Fibroblast of lung (primary cell): ENCODE data around the gene JDP2. TPM values are rescaled to one million over a fixed set of nuclear protein-coding genes. Genes with fewer than 3 reads are reported as not detected.
A peak's percentile ranks its signal among the peaks of the same experiment; 100 is the strongest.

Experiments
- DNase-seq, 2 donors: peaks; one replicate each; pipeline versions ENCODE4 v3.0.0 to v3.0.0-alpha.2; 2010; ENCODE audit warnings: low read depth in 2 of 2
- H2AFZ ChIP-seq: 2 replicates; pipeline ENCODE4 v1.5.1; 2012; ENCODE audit warnings: low read length, control low read depth, inconsistent platforms
- H3K27ac ChIP-seq: 2 replicates; pipeline ENCODE4 v1.5.1; 2011; ENCODE audit warnings: low read length, control low read depth; ENCODE audit not compliant: insufficient read depth
- H3K27me3 ChIP-seq: 2 replicates; pipeline ENCODE4 v1.5.1; 2011; ENCODE audit warnings: mild to moderate bottlenecking, low read length; ENCODE audit not compliant: control insufficient read depth, insufficient read depth
- H3K36me3 ChIP-seq: 2 replicates; pipeline ENCODE4 v1.5.1; 2011; ENCODE audit warnings: low read length; ENCODE audit not compliant: control insufficient read depth, insufficient read depth
- H3K4me1 ChIP-seq: 2 replicates; pipeline ENCODE4 v1.5.1; 2011; ENCODE audit warnings: low read length; ENCODE audit not compliant: control insufficient read depth, insufficient read depth; ENCODE audit errors: extremely low read depth
- H3K4me2 ChIP-seq: 2 replicates; pipeline ENCODE4 v1.5.1; 2011; ENCODE audit warnings: low read length, control low read depth; ENCODE audit not compliant: insufficient read depth; ENCODE audit errors: extremely low read depth
- H3K4me3 ChIP-seq, 4 experiments: fragments of 200-600 bp in 1 of 4; sonication (generic) in 1 of 4; replicated peaks in 1 of 4; 2 replicates each; pipeline ENCODE4 v1.5.1; 2011 to 2016; ENCODE audit warnings: low read length in 4 of 4, low read depth in 3 of 4, mild to moderate bottlenecking in 3 of 4, control low read depth in 2 of 4, inconsistent platforms in 1 of 4, mixed read lengths in 1 of 4; ENCODE audit not compliant: insufficient read depth in 1 of 4; ENCODE audit errors: control extremely low read depth in 1 of 4
- H3K79me2 ChIP-seq: 2 replicates; pipeline ENCODE4 v1.5.1; 2012; ENCODE audit warnings: mild to moderate bottlenecking, low read length, inconsistent platforms; ENCODE audit not compliant: control insufficient read depth, insufficient read depth
- H3K9ac ChIP-seq: 2 replicates; pipeline ENCODE4 v1.5.1; 2011; ENCODE audit warnings: mild to moderate bottlenecking, low read length, control low read depth; ENCODE audit not compliant: insufficient read depth
- H3K9me3 ChIP-seq: 2 replicates; pipeline ENCODE4 v1.5.1; 2012; ENCODE audit warnings: low read depth, low read length; ENCODE audit not compliant: control insufficient read depth, insufficient read depth
- H4K20me1 ChIP-seq: 2 replicates; pipeline ENCODE4 v1.5.1; 2011; ENCODE audit warnings: low read length; ENCODE audit not compliant: control insufficient read depth, insufficient read depth; ENCODE audit errors: extremely low read depth
- CTCF ChIP-seq, 2 donors: IDR thresholded peaks in 1 of 2; conservative IDR thresholded peaks in 1 of 2; 1 replicate in 1 of 2; 2 replicates in 1 of 2; pipeline ENCODE4 v1.5.1; 2011 to 2012; ENCODE audit warnings: low read length in 2 of 2, control low read depth in 1 of 2, inconsistent platforms in 1 of 2, low read depth in 1 of 2, mild to moderate bottlenecking in 1 of 2
- EZH2 ChIP-seq: IDR thresholded peaks from 2 replicates; pipeline ENCODE4 v1.5.1; 2012; ENCODE audit warnings: low read length, control low read depth, mild to moderate bottlenecking; ENCODE audit errors: missing control alignments
- polyA plus RNA-seq, 2 donors: library from polyadenylated mRNA; depleted of rRNA in 1 of 2; stranded (reverse) in 1 of 2; unstranded in 1 of 2; fragments of >200 nt; gene quantifications; 2 replicates each; pipeline ENCODE4 v1.2.1, GENCODE V29; 2011 to 2012; ENCODE audit warnings: missing spikeins in 1 of 2
- total RNA-seq: library from RNA; depleted of rRNA; stranded (reverse); fragments of >200 nt; gene quantifications from 2 replicates; pipeline ENCODE4 v1.2.1, GENCODE V29; 2014

The JDP2 gene
- total and polyA plus RNA-seq, 2 donors (not counting 1 experiment from before 2014, with no cell fraction given): 40.8 to 95.3 TPM

- TF ChIP-seq EZH2 (no peak), CTCF (conservative IDR thresholded peaks at IDR 0.05 in 1 of 2, IDR thresholded peaks at IDR 0.05 in 1 of 2; ENCODE audit: low read depth in 1 of 2, low read length in 2 of 2) (no peak)
- peaks cover 4% of the 10 kb centered on the region for H3K27me3 ChIP-seq
- no peak overlapping the region for H2AFZ ChIP-seq
- no peak overlapping the region for H3K9ac ChIP-seq
- no peaks in the 10 kb centered on the region for H3K79me2 ChIP-seq
- H3K4me3 ChIP-seq: no peak overlapping the region
- no peak overlapping the region for H3K27ac ChIP-seq
- H3K4me2 ChIP-seq: no peak overlapping the region
- H4K20me1 ChIP-seq: no peaks in the 10 kb centered on the region
- H3K36me3 ChIP-seq: no peaks in the 10 kb centered on the region
- no peaks in the 10 kb centered on the region for H3K4me1 ChIP-seq
- DNase-seq: peak; percentile 6 to 33
- H3K9me3 ChIP-seq: no peaks in the 10 kb centered on the region
Measured at GRCh38 chr14:75389679-75390078, 38.1 kb upstream of the JDP2 start.

- Histone ChIP-seq H3K4me1 (no peaks in the 10 kb centered on the region), H3K9me3 (no peaks in the 10 kb centered on the region), H4K20me1 (no peaks in the 10 kb centered on the region), H3K36me3 (no peaks in the 10 kb centered on the region), H3K79me2 (no peaks in the 10 kb centered on the region), H3K4me3 (no peak overlapping the region), H3K27ac (no peak overlapping the region), H3K9ac (no peak overlapping the region), H2AFZ (no peak overlapping the region), H3K27me3 (peaks cover 6% of the 10 kb centered on the region), H3K4me2 (no peak overlapping the region)
- DNase-seq: no peak
- TF ChIP-seq EZH2 (no peak), CTCF (conservative IDR thresholded peaks at IDR 0.05 in 1 of 2, IDR thresholded peaks at IDR 0.05 in 1 of 2; ENCODE audit: low read depth in 1 of 2, low read length in 2 of 2) (no peak)
Measured at GRCh38 chr14:75390183-75390582, 37.6 kb upstream of the JDP2 start.

- H3K4me3 ChIP-seq: no peak overlapping the region
- TF ChIP-seq EZH2 (no peak), CTCF (conservative IDR thresholded peaks at IDR 0.05 in 1 of 2, IDR thresholded peaks at IDR 0.05 in 1 of 2; ENCODE audit: low read depth in 1 of 2, low read length in 2 of 2) (no peak)
Measured at GRCh38 chr14:75391953-75392352, 35.9 kb upstream of the JDP2 start.

More at GRCh38 chr14:75391953-75392352, 35.9 kb upstream of the JDP2 start:
- no peak overlapping the region for H3K27ac ChIP-seq
- no peak overlapping the region for H2AFZ ChIP-seq
- peaks cover 6% of the 10 kb centered on the region for H3K27me3 ChIP-seq
- no peaks in the 10 kb centered on the region for H3K4me1 ChIP-seq
- no peak for DNase-seq
- H3K9me3 ChIP-seq: no peaks in the 10 kb centered on the region
- no peak overlapping the region for H3K4me2 ChIP-seq
- no peaks in the 10 kb centered on the region for H3K36me3 ChIP-seq
- H3K79me2 ChIP-seq: no peaks in the 10 kb centered on the region
- no peak overlapping the region for H3K9ac ChIP-seq
- no peaks in the 10 kb centered on the region for H4K20me1 ChIP-seq
